Mesendoderm (in vitro differentiated cells): ENCODE data around the gene PEPD.

Experiments used
- DNase-seq: peaks from one replicate; pipeline ENCODE4 v3.0.0; 2013
- H2AK5ac ChIP-seq: 2 replicates; pipeline ENCODE4 v1.6.1; 2013; ENCODE audit warnings: low read length, inconsistent platforms
- H2BK120ac ChIP-seq: 2 replicates; pipeline ENCODE4 v1.6.1; 2013; ENCODE audit warnings: low read depth, mild to moderate bottlenecking, low read length, moderate library complexity, mixed read lengths
- H2BK15ac ChIP-seq: replicated peaks from 2 replicates; pipeline ENCODE4 v1.6.1; 2013; ENCODE audit warnings: low read depth, mild to moderate bottlenecking, moderate library complexity
- H2BK5ac ChIP-seq: 2 replicates; pipeline ENCODE4 v1.6.1; 2013; ENCODE audit warnings: low read length, inconsistent platforms
- H3K18ac ChIP-seq: 2 replicates; pipeline ENCODE4 v1.6.1; 2013; ENCODE audit warnings: mild to moderate bottlenecking, low read length, mixed read lengths
- H3K23ac ChIP-seq: one replicate; pipeline ENCODE4 v1.6.1; 2013; ENCODE audit warnings: low read length
- H3K27ac ChIP-seq: 2 replicates; pipeline ENCODE4 v1.5.1; 2013; ENCODE audit warnings: low read depth, mild to moderate bottlenecking, inconsistent platforms, low read length, moderate library complexity
- H3K27me3 ChIP-seq: 2 replicates; pipeline ENCODE4 v1.6.1; 2013; ENCODE audit warnings: low read length, control low read depth, mild to moderate bottlenecking, inconsistent platforms; ENCODE audit not compliant: insufficient read depth, poor library complexity
- H3K36me3 ChIP-seq: 2 replicates; pipeline ENCODE4 v1.6.1; 2013; ENCODE audit warnings: low read length, inconsistent platforms; ENCODE audit not compliant: control insufficient read depth, insufficient read depth
- H3K4ac ChIP-seq: one replicate; pipeline ENCODE4 v1.6.1; 2013; ENCODE audit warnings: low read depth, mild to moderate bottlenecking, low read length, moderate library complexity
- H3K4me1 ChIP-seq: 2 replicates; pipeline ENCODE4 v1.6.1; 2013; ENCODE audit warnings: low read depth, low read length, inconsistent platforms; ENCODE audit not compliant: control insufficient read depth
- H3K4me2 ChIP-seq: 2 replicates; pipeline ENCODE4 v1.6.1; 2013; ENCODE audit warnings: low read length
- H3K4me3 ChIP-seq: 2 replicates; pipeline ENCODE4 v1.5.1; 2013; ENCODE audit warnings: mild to moderate bottlenecking, low read length
- H3K56ac ChIP-seq: one replicate; pipeline ENCODE4 v1.6.1; 2013; ENCODE audit warnings: low read length
- H3K79me1 ChIP-seq: 2 replicates; pipeline ENCODE4 v1.6.1; 2013; ENCODE audit warnings: low read length, inconsistent platforms
- H3K79me2 ChIP-seq: 2 replicates; pipeline ENCODE4 v1.6.1; 2013; ENCODE audit warnings: mild to moderate bottlenecking, low read length; ENCODE audit not compliant: control insufficient read depth, insufficient read depth
- H3K9ac ChIP-seq: 2 replicates; pipeline ENCODE4 v1.6.1; 2013; ENCODE audit warnings: low read length, inconsistent platforms
- H4K5ac ChIP-seq: one replicate; pipeline ENCODE4 v1.6.1; 2013; ENCODE audit warnings: low read length
- H4K8ac ChIP-seq: one replicate; pipeline ENCODE4 v1.6.1; 2013; ENCODE audit warnings: low read depth, mild to moderate bottlenecking, control low read depth, low read length, moderate library complexity
- WGBS: extraction: QIAGEN DNeasy Blood & Tissue Kit; methylation state at CpG from one replicate; pipeline ENCODE4 v1.1.7; 2013; ENCODE audit warnings: low lambda C conversion rate, missing lambda C conversion rate; ENCODE audit not compliant: insufficient coverage; ENCODE audit errors: extremely low coverage; 5-methylcytosine and 5-hydroxymethylcytosine counted together

PEPD gene

DNA sequence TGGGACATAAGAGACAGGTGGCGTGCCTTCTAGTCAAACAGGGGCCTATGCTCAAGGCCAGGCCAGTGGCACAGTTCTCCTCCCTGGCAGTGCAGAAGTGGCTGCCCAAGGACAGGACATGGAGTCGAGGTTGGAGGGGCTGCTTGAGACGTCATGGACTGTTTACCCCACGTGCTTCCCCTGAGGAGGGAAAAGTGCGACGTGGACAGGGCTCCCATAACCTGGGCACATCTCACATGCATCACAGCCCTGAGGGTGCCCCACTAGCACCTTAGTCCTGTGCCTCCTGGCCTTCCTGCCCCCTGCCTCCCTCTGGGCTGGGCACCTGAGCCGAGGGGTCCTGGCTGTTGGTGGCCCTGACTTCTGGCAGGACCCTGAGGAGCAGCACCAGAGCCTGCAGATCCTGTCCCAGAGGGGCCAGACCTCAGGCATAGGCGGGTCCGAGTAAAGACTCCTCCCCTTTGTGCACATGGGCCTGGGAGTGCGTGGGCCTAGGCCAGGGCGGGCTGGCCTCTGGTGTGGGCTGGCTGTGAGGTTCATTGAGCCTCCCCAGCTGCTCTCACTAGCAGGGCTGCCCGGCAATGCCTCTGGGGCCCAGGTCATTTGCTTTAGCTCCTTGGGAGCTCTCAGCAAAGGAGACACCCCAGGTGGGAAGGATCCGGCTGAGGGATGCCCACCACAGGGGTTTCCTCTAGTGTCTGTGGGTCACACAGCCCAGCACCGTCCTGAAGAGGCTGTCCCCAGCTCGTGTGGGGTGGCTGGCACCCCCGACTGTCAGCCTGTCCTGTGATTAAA is 82.4 kb downstream of the PEPD start:
- Histone ChIP-seq H4K8ac (no peak overlapping the region), H3K4ac (no peak overlapping the region), H3K79me2 (no peaks in the 10 kb centered on the region), H2BK15ac (no peak overlapping the region), H3K36me3 (no peaks in the 10 kb centered on the region), H3K27me3 (no peaks in the 10 kb centered on the region), H3K23ac (no peak overlapping the region), H3K9ac (no peak overlapping the region), H3K4me1 (no peaks in the 10 kb centered on the region), H3K4me2 (no peak overlapping the region), H3K56ac (no peak overlapping the region), H3K4me3 (no peak overlapping the region), H2BK120ac (no peak overlapping the region), H3K27ac (no peak overlapping the region), H3K79me1 (no peaks in the 10 kb centered on the region), H4K5ac (no peak overlapping the region), H2AK5ac (no peak overlapping the region), H2BK5ac (no peak overlapping the region), H3K18ac (no peak overlapping the region)
- no CpG with 5 or more reads among the region's 16 CpGs for WGBS
- no peak for DNase-seq

DNA sequence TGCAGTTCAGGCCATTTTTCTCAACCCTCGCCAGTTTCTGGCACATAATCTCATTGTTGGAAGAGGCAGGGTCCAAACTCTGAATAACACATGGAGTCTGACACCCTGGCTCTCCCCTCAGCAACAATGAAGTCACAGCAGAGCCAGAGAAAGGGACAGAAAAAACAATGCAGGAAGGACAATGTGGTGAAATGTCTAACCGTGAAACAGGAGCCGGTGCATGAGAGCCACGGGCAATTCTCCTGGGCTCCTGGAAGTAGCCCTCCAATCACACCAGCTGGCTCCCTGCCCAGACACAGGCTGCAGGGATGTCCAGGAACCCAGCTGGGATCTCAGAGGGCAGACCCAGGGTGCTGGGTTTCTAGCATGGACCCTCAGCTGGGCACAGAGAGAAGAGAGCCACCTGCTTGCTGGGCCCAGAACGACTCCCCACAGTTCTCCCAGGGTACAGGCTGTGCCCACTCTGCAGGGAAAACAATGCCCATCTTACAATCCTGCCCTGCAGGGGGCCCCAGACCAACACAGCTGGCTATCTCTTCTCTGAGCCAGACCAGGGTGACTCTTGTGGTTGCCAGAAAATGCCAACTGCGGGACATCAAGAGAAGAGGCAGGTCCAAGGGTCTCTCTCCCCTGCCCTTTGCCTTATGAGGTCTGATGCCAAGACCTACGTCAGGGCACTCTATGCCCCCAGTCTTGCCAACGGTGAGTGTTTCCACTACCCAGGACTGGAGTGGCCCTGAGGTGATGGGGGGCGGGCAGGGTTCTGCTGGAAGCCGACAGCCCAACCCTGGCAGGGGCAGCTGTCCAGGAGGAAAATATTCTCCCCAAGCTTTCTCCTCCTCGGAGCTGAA is 83.5 kb downstream of the PEPD start:
- no peak overlapping the region for H2BK5ac ChIP-seq
- H3K79me1 ChIP-seq, result no peaks in the 10 kb centered on the region
- no CpG with 5 or more reads among the region's 11 CpGs for WGBS
- H2BK15ac ChIP-seq, result no peak overlapping the region
- no peaks in the 10 kb centered on the region for H3K27me3 ChIP-seq
- no peak overlapping the region for H3K56ac ChIP-seq
- H3K4me2 ChIP-seq, result no peak overlapping the region
- H3K79me2 ChIP-seq, result no peaks in the 10 kb centered on the region
- no peak overlapping the region for H3K23ac ChIP-seq
- no peak overlapping the region for H3K4me3 ChIP-seq
- H3K27ac ChIP-seq, result no peak overlapping the region
- DNase-seq, result no peak
- H2AK5ac ChIP-seq, result no peak overlapping the region
- no peak overlapping the region for H3K9ac ChIP-seq
- H4K5ac ChIP-seq, result no peak overlapping the region
- H4K8ac ChIP-seq, result no peak overlapping the region
- H3K4me1 ChIP-seq, result no peaks in the 10 kb centered on the region
- no peak overlapping the region for H3K18ac ChIP-seq
- H2BK120ac ChIP-seq, result no peak overlapping the region
- H3K36me3 ChIP-seq, result no peaks in the 10 kb centered on the region
- H3K4ac ChIP-seq, result no peak overlapping the region

DNA sequence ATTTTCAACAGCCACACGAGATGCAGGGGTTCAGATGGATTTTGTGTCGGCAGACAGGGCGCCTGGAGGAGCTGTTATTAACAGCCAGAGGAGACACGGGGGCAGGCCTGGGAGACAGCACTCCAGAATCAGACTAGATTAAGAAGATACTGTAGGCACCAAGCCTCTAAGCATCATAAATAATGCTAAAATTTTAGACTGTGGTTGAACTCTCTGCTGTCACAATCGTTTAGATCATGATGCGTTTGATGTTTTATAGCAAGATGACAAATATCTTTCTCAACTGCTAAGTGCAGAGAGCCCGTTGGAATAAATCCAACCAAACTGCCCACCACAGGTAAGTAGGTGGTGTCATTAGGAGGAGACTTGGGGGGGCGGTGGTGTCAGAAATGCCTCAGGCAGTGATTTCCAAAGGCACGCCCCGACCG is 84.2 kb downstream of the PEPD start:
- no peak overlapping the region for H3K4ac ChIP-seq
- H3K36me3 ChIP-seq, result no peaks in the 10 kb centered on the region
- no peak overlapping the region for H3K23ac ChIP-seq
- H3K9ac ChIP-seq, result no peak overlapping the region
- no peak overlapping the region for H2BK15ac ChIP-seq
- no peak overlapping the region for H3K18ac ChIP-seq
- H2BK5ac ChIP-seq, result no peak overlapping the region
- no CpG with 5 or more reads among the region's 11 CpGs for WGBS
- no peak overlapping the region for H4K5ac ChIP-seq
- H3K79me1 ChIP-seq, result no peaks in the 10 kb centered on the region
- H3K27me3 ChIP-seq, result no peaks in the 10 kb centered on the region
- H2BK120ac ChIP-seq, result no peak overlapping the region
- no peak overlapping the region for H3K27ac ChIP-seq
- H2AK5ac ChIP-seq, result no peak overlapping the region
- no peaks in the 10 kb centered on the region for H3K4me1 ChIP-seq
- H3K79me2 ChIP-seq, result no peaks in the 10 kb centered on the region
- H4K8ac ChIP-seq, result no peak overlapping the region
- no peak overlapping the region for H3K56ac ChIP-seq
- no peak overlapping the region for H3K4me2 ChIP-seq
- H3K4me3 ChIP-seq, result no peak overlapping the region
- no peak for DNase-seq

DNA sequence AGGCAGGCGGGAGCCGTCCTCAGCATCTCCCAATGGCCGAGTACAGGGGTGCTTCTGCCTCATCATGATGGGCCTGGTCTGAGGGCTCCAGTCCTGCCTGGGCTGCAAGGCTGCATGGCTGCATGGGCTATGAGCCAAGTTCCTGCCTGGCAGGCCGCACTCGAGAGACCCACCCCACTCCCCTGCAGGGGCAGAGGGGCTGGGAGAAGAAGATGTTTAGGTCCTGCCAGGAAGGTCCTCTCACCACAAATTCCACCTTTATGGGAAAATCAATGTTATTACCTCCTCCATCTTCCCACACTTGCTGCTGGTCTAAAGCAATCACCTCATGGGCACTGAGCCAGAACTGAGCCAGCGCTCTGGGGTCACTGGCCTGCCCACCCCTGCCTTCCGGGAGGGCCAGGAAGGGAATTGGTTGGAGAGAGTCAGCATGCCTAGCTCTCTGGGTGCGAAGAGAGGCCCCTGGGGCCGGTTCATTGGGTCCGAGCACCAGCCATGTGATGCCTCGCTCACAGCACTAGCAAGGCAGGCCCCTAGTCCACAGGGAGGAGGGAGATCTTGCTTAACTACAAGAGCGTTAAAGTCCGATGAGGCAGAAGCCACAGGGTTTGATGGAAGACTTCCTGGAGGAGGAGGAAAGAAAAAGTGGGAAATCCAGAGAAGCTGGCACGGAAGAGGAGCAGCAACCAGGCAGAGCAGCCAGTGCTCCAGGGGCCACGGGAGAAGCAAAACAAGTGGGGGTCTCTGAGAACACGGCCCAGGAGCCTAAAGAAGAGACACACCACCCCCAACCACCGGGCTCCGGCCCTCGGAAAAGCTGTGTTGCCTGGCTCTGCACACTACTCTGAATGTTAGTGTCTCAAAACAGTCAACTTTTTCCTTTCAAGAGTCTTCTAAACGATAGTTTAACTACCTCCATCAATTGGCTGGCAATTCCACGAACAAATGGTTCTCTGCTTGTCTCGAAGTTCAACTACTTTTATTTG is 84.9 kb downstream of the PEPD start:
- DNase-seq, result no peak
- Histone ChIP-seq H3K79me2 (no peaks in the 10 kb centered on the region), H3K36me3 (no peaks in the 10 kb centered on the region), H2BK5ac (no peak overlapping the region), H4K8ac (no peak overlapping the region), H3K27me3 (no peaks in the 10 kb centered on the region), H3K79me1 (no peaks in the 10 kb centered on the region), H3K27ac (no peak overlapping the region), H3K9ac (no peak overlapping the region), H2AK5ac (no peak overlapping the region), H3K23ac (no peak overlapping the region), H2BK15ac (no peak overlapping the region), H3K56ac (no peak overlapping the region), H3K4ac (no peak overlapping the region), H3K4me1 (no peaks in the 10 kb centered on the region), H4K5ac (no peak overlapping the region), H3K18ac (no peak overlapping the region), H3K4me2 (no peak overlapping the region), H3K4me3 (no peak overlapping the region), H2BK120ac (no peak overlapping the region)
- WGBS, result no CpG with 5 or more reads among the region's 22 CpGs

DNA sequence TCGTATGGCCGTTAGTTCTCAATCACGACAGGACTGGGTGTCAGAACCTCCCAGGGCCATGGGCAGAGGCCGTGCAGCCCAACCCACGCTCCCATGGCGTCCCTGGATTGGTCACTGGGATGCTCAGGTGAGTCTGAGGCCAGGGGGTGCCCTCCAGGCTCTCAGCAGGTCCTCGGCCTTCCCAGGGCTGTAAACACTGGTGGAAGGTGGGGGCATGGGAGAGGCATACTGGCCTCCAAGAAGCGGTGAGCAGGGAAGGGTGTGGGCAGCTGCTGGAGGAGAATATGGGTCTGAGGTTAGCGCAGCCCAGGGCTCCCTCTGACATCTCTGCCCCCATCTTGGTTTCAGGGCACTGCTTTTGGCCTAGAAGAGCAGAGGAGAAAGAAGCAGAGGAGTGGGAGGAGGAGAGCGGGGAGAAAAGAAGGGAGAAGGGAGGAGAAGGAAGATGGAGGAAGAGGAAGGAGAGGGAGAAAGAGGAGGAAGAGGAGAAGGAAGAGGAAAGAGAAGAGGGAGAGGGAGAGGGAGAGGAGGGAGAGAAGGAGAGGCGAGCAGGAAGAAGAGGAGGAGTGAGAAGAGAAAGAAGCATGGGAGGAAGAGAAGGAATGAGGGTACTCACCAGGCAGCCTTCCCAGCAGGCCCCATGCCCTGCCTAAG is 85.8 kb downstream of the PEPD start:
- no peaks in the 10 kb centered on the region for H3K79me1 ChIP-seq
- no peak overlapping the region for H3K9ac ChIP-seq
- no peaks in the 10 kb centered on the region for H3K36me3 ChIP-seq
- no peak overlapping the region for H2AK5ac ChIP-seq
- no peaks in the 10 kb centered on the region for H3K79me2 ChIP-seq
- 100% methylated on average over 1 of the region's 11 CpGs for WGBS
- H2BK15ac ChIP-seq, result no peak overlapping the region
- no peak overlapping the region for H2BK5ac ChIP-seq
- H3K4ac ChIP-seq, result no peak overlapping the region
- no peak overlapping the region for H3K27ac ChIP-seq
- no peak overlapping the region for H3K4me2 ChIP-seq
- DNase-seq, result no peak
- H4K8ac ChIP-seq, result no peak overlapping the region
- H4K5ac ChIP-seq, result no peak overlapping the region
- H3K4me3 ChIP-seq, result no peak overlapping the region
- no peak overlapping the region for H3K56ac ChIP-seq
- H3K4me1 ChIP-seq, result no peaks in the 10 kb centered on the region
- no peak overlapping the region for H3K23ac ChIP-seq
- H3K18ac ChIP-seq, result no peak overlapping the region
- H3K27me3 ChIP-seq, result no peaks in the 10 kb centered on the region
- H2BK120ac ChIP-seq, result no peak overlapping the region
